Spinal cord (tissue), 10 donors: ENCODE data around the gene ACVRL1. TPM values are rescaled to one million over a fixed set of nuclear protein-coding genes. Genes with fewer than 3 reads are reported as not detected.
A peak's percentile ranks its signal among the peaks of the same experiment; 100 is the strongest.

Source experiments
- DNase-seq, 6 donors: peaks; one replicate each; pipeline versions ENCODE4 v3.0.0 to v3.0.0-alpha.2; 2013 to 2015; ENCODE audit warnings: low spot score in 6 of 6, low read depth in 4 of 6
- H3K27ac ChIP-seq: one replicate; pipeline ENCODE4 v1.5.1; 2013; ENCODE audit warnings: low read depth, low read length, control low read depth
- H3K27me3 ChIP-seq: one replicate; pipeline ENCODE4 v1.6.1; 2013; ENCODE audit warnings: low read length; ENCODE audit not compliant: control insufficient read depth, insufficient read depth
- H3K36me3 ChIP-seq: one replicate; pipeline ENCODE4 v1.6.1; 2013; ENCODE audit warnings: low read length; ENCODE audit not compliant: control insufficient read depth, insufficient read depth
- H3K4me1 ChIP-seq: one replicate; pipeline ENCODE4 v1.6.1; 2013; ENCODE audit warnings: low read length; ENCODE audit not compliant: control insufficient read depth, insufficient read depth
- H3K4me3 ChIP-seq: one replicate; pipeline ENCODE4 v1.5.1; 2013; ENCODE audit warnings: low read depth, low read length, control low read depth
- H3K9me3 ChIP-seq: one replicate; pipeline ENCODE4 v1.6.1; 2013; ENCODE audit warnings: low read length; ENCODE audit not compliant: control insufficient read depth, insufficient read depth
- WGBS: methylation state at CpG from one replicate; pipeline ENCODE4 v1.1.5; 2013; ENCODE audit warnings: missing lambda C conversion rate; ENCODE audit not compliant: insufficient coverage; 5-methylcytosine and 5-hydroxymethylcytosine counted together
- polyA plus RNA-seq, 2 donors: library from polyadenylated mRNA; unstranded; fragments of 120-200 nt; gene quantifications; one replicate each; pipeline ENCODE4 v1.2.1, GENCODE V29; 2013; ENCODE audit not compliant: insufficient read length in 2 of 2
- total RNA-seq, 2 donors: library from RNA; depleted of rRNA in 1 of 2; stranded (reverse); fragments of 120-200 nt in 1 of 2; fragments of >200 nt in 1 of 2; gene quantifications; one replicate each; pipeline versions ENCODE4 v1.2.3 to v1.2.4, GENCODE V29; 2013 to 2014
- donor health status: healthy.

ACVRL1 gene
- total and polyA plus RNA-seq, 4 donors, result 8.4 to 55.7 (median 17.0) TPM

GRCh38 chr12:51887476-51888315 lies 19.6 kb upstream of the ACVRL1 start, which contains the start of gene ANKRD33:
Gene ANKRD33 (plus strand): TSS chr12:51888103. CDS start chr12:51888187, 84 bp downstream.
- no peaks in the 10 kb centered on the region for H3K27me3 ChIP-seq
- WGBS, result 44% methylated on average over 38 of the region's 41 CpGs
- H3K9me3 ChIP-seq, result no peaks in the 10 kb centered on the region
- H3K36me3 ChIP-seq, result no peaks in the 10 kb centered on the region
- no peak for DNase-seq
- peaks cover 9% of the 10 kb centered on the region for H3K4me1 ChIP-seq
- H3K27ac ChIP-seq, result no peak within 1 kb of the TSS
- H3K4me3 ChIP-seq, result no peak within 1 kb of the TSS

GRCh38 chr12:51888316-51889215 lies 18.7 kb upstream of the ACVRL1 start:
- Histone ChIP-seq H3K27ac (no peak overlapping the region), H3K36me3 (no peaks in the 10 kb centered on the region), H3K9me3 (no peaks in the 10 kb centered on the region), H3K4me3 (no peak overlapping the region), H3K4me1 (peaks cover 9% of the 10 kb centered on the region), H3K27me3 (no peaks in the 10 kb centered on the region)
- 71% methylated on average over 14 of the region's 15 CpGs for WGBS
- DNase-seq, result no peak

- WGBS, result 74% methylated on average over 13 of the region's 21 CpGs
- H3K4me1 ChIP-seq, result peaks cover 9% of the 10 kb centered on the region
- H3K4me3 ChIP-seq, result no peak overlapping the region
- no peaks in the 10 kb centered on the region for H3K36me3 ChIP-seq
- no peaks in the 10 kb centered on the region for H3K9me3 ChIP-seq
- no peak overlapping the region for H3K27ac ChIP-seq
- H3K27me3 ChIP-seq, result no peaks in the 10 kb centered on the region
- DNase-seq, result no peak
Observed at GRCh38 chr12:51889216-51890132, 17.8 kb upstream of the ACVRL1 start.

GRCh38 chr12:51890133-51890464 lies 17.2 kb upstream of the ACVRL1 start:
- Histone ChIP-seq H3K4me1 (peaks cover 12% of the 10 kb centered on the region), H3K27ac (no peak overlapping the region), H3K36me3 (no peaks in the 10 kb centered on the region), H3K27me3 (no peaks in the 10 kb centered on the region), H3K9me3 (no peaks in the 10 kb centered on the region), H3K4me3 (no peak overlapping the region)
- no peak for DNase-seq
- 100% methylated on average over 1 of the region's 2 CpGs for WGBS

GRCh38 chr12:51890511-51891171 lies 16.7 kb upstream of the ACVRL1 start:
- no peaks in the 10 kb centered on the region for H3K36me3 ChIP-seq
- DNase-seq, result no peak
- H3K27ac ChIP-seq, result no peak overlapping the region
- no peak overlapping the region for H3K4me3 ChIP-seq
- H3K9me3 ChIP-seq, result no peaks in the 10 kb centered on the region
- peaks cover 17% of the 10 kb centered on the region for H3K4me1 ChIP-seq
- no peaks in the 10 kb centered on the region for H3K27me3 ChIP-seq
- 87% methylated on average over 22 of the region's 22 CpGs for WGBS

- Histone ChIP-seq H3K36me3 (no peaks in the 10 kb centered on the region), H3K27ac (no peak overlapping the region), H3K4me1 (peaks cover 18% of the 10 kb centered on the region), H3K9me3 (no peaks in the 10 kb centered on the region), H3K27me3 (no peaks in the 10 kb centered on the region), H3K4me3 (no peak overlapping the region)
- peak in 1 of 6 donors; percentile 27 for DNase-seq
Observed at GRCh38 chr12:51891843-51892242, 15.5 kb upstream of the ACVRL1 start.

- H3K36me3 ChIP-seq, result no peaks in the 10 kb centered on the region
- H3K27ac ChIP-seq, result no peak overlapping the region
- no peaks in the 10 kb centered on the region for H3K9me3 ChIP-seq
- WGBS, result 88% methylated on average over 5 of the region's 6 CpGs
- H3K4me3 ChIP-seq, result no peak overlapping the region
- DNase-seq, result no peak
- H3K27me3 ChIP-seq, result no peaks in the 10 kb centered on the region
- H3K4me1 ChIP-seq, result peaks cover 17% of the 10 kb centered on the region
Observed at GRCh38 chr12:51893786-51894185, 13.5 kb upstream of the ACVRL1 start.

- H3K9me3 ChIP-seq, result no peaks in the 10 kb centered on the region
- no peaks in the 10 kb centered on the region for H3K27me3 ChIP-seq
- H3K36me3 ChIP-seq, result no peaks in the 10 kb centered on the region
- DNase-seq, result no peak
- peaks cover 14% of the 10 kb centered on the region for H3K4me1 ChIP-seq
- H3K27ac ChIP-seq, result no peak overlapping the region
- H3K4me3 ChIP-seq, result no peak overlapping the region
- WGBS, result 81% methylated on average over 8 of the region's 8 CpGs
Observed at GRCh38 chr12:51895378-51896135, 11.7 kb upstream of the ACVRL1 start.
